GM12878 (cell line): ENCODE data around the gene EFCAB13. TPM values are rescaled to one million over a fixed set of nuclear protein-coding genes. Genes with fewer than 3 reads are reported as not detected.

Experiments used
- ATF7 ChIP-seq: fragments of 450-650 bp; IDR thresholded peaks from 2 replicates; pipeline ENCODE4 v1.6.1; 2016; ENCODE audit warnings: low read depth, mild to moderate bottlenecking
- BCLAF1 ChIP-seq: fragments of 450-650 bp; IDR thresholded peaks from 2 replicates; pipeline ENCODE4 v1.6.1; 2017; ENCODE audit warnings: antibody characterized with exemption, mild to moderate bottlenecking, moderate library complexity
- BRCA1 ChIP-seq: IDR thresholded peaks from 2 replicates; pipeline ENCODE4 v1.6.1; 2011; ENCODE audit warnings: low read depth, low read length, improper control_type of control experiment
- CREB1 ChIP-seq: IDR thresholded peaks from 2 replicates; pipeline ENCODE4 v1.6.1; 2012; ENCODE audit warnings: low read depth, mild to moderate bottlenecking, inconsistent platforms
- EGR1 ChIP-seq, 2 experiments: IDR thresholded peaks; 1 replicate in 1 of 2; 2 replicates in 1 of 2; pipeline ENCODE4 v1.6.1; 2011 to 2012; ENCODE audit warnings: low read depth in 2 of 2, low read length in 2 of 2, borderline replicate concordance in 1 of 2, mild to moderate bottlenecking in 1 of 2, moderate library complexity in 1 of 2
- EP300 ChIP-seq, 2 experiments: fragments of 150-350 bp in 1 of 2; IDR thresholded peaks; 2 replicates each; pipeline ENCODE4 v1.6.1; 2011 to 2012; ENCODE audit warnings: low read depth in 2 of 2, low read length in 2 of 2, borderline replicate concordance in 1 of 2, improper control_type of control experiment in 1 of 2, inconsistent platforms in 1 of 2; ENCODE audit not compliant: control insufficient read depth in 1 of 2
- IKZF2 ChIP-seq, 2 experiments: fragments of 450-650 bp; IDR thresholded peaks; 2 replicates each; pipeline ENCODE4 v1.6.1; 2017; ENCODE audit warnings: mild to moderate bottlenecking in 2 of 2, moderate library complexity in 2 of 2
- MTA3 ChIP-seq: IDR thresholded peaks from 2 replicates; pipeline ENCODE4 v1.6.1; 2012; ENCODE audit warnings: low read length, inconsistent platforms, borderline replicate concordance
- NFIC ChIP-seq: IDR thresholded peaks from 2 replicates; pipeline ENCODE4 v1.6.1; 2012; ENCODE audit warnings: low read depth, mild to moderate bottlenecking, inconsistent platforms, low read length, moderate library complexity
- NRF1 ChIP-seq: conservative IDR thresholded peaks from 2 replicates; pipeline ENCODE4 v1.6.1; 2011; ENCODE audit warnings: mild to moderate bottlenecking, low read depth, low read length, improper control_type of control experiment
- PAX5 ChIP-seq: IDR thresholded peaks from 2 replicates; pipeline ENCODE4 v1.6.1; 2011; ENCODE audit warnings: low read depth, low read length, borderline replicate concordance
- PKNOX1 ChIP-seq: fragments of 450-650 bp; IDR thresholded peaks from 2 replicates; pipeline ENCODE4 v1.6.1; 2016; ENCODE audit warnings: mild to moderate bottlenecking
- PML ChIP-seq: IDR thresholded peaks from 2 replicates; pipeline ENCODE4 v1.6.1; 2012; ENCODE audit warnings: low read length, inconsistent platforms
- RUNX3 ChIP-seq: IDR thresholded peaks from 2 replicates; pipeline ENCODE4 v1.6.1; 2012; ENCODE audit warnings: low read length, inconsistent platforms
- SIX5 ChIP-seq: IDR thresholded peaks from 2 replicates; pipeline ENCODE4 v1.6.1; 2011; ENCODE audit warnings: mild to moderate bottlenecking, low read depth, low read length, moderate library complexity; ENCODE audit not compliant: severe bottlenecking
- SKIL ChIP-seq: fragments of 450-650 bp; IDR thresholded peaks from 2 replicates; pipeline ENCODE4 v1.6.1; 2017; ENCODE audit warnings: mild to moderate bottlenecking, low read depth, inconsistent platforms; ENCODE audit not compliant: poor library complexity, severe bottlenecking
- SUPT20H ChIP-seq: IDR thresholded peaks from 2 replicates; pipeline ENCODE4 v1.6.1; 2011; ENCODE audit warnings: low read depth, mild to moderate bottlenecking, low read length, moderate library complexity, borderline replicate concordance; ENCODE audit not compliant: control insufficient read depth
- ZBTB40 ChIP-seq: fragments of 450-650 bp; IDR thresholded peaks from 2 replicates; pipeline ENCODE4 v1.6.1; 2016; ENCODE audit warnings: mild to moderate bottlenecking, moderate library complexity, borderline replicate concordance
- polyA plus RNA-seq, 11 experiments: library from polyadenylated mRNA; depleted of rRNA in 4 of 11; unstranded in 6 of 11; stranded (reverse) in 5 of 11; fragments of >200 nt; fragmentation: Nextera tagmentation in 4 of 11; fragmentation: Illumina TruSeq in 1 of 11; extraction: Ambion mirVana in 4 of 11; extraction: Trizol in 1 of 11; gene quantifications; 1 replicate in 1 of 11; 2 replicates in 10 of 11; pipeline versions ENCODE4 v1.2.1 to v1.2.3, GENCODE V29; 2011 to 2016; ENCODE audit warnings: inconsistent platforms in 2 of 11, missing spikeins in 2 of 11, low read depth in 1 of 11
- total RNA-seq, 4 experiments: library from RNA; depleted of rRNA in 3 of 4; stranded (reverse); fragments of >200 nt in 3 of 4; fragmentation: Illumina TruSeq in 1 of 4; extraction: Trizol in 1 of 4; gene quantifications; 2 replicates each; pipeline versions ENCODE4 v1.2.1 to v1.2.3, GENCODE V29; 2013 to 2021

Gene EFCAB13
- total and polyA plus RNA-seq, 10 of the 15 experiments (the other 5 are each of a cell fraction or from before 2014, with no cell fraction given) = 0.90 to 8.7 (median 5.0) TPM

- TF ChIP-seq ZBTB40 = no peak
- TF ChIP-seq ATF7 = peak; percentile 45; the same call in 1 of the 2 replicates
- TF ChIP-seq EP300 (IDR thresholded peaks at IDR 0.05; ENCODE audit: borderline replicate concordance in 1 of 2, control insufficient read depth in 1 of 2, low read depth in 2 of 2, low read length in 2 of 2) = 0 out of 4 replicates have a peak, but pooled peaks of 1 of the 2 experiments have one; percentile 21
- TF ChIP-seq BCLAF1 = no peak
- peak; percentile 45; the same call in 1 of the 2 replicates for TF ChIP-seq RUNX3
- peak; percentile 68 for TF ChIP-seq CREB1
- 0 out of 2 replicates have a peak, but pooled peaks have one; percentile 34 for TF ChIP-seq NFIC
- no peak for TF ChIP-seq EGR1 (IDR thresholded peaks at IDR 0.05; ENCODE audit: borderline replicate concordance in 1 of 2, low read depth in 2 of 2, low read length in 2 of 2)
- TF ChIP-seq SIX5 = no peak
- 0 out of 2 replicates have a peak, but pooled peaks have one; percentile 60 for TF ChIP-seq MTA3
- TF ChIP-seq BRCA1 = no peak
- peak; percentile 89 for TF ChIP-seq PAX5
- peak; percentile 22; the same call in 1 of the 2 replicates for TF ChIP-seq PML
- peak; percentile 66 for TF ChIP-seq SKIL
- TF ChIP-seq PKNOX1 = peak; percentile 44; the same call in 1 of the 2 replicates
- TF ChIP-seq NRF1 = no peak
- TF ChIP-seq IKZF2 (IDR thresholded peaks at IDR 0.05) = peak; percentile 30 to 41; a peak in 3 of 4 replicates
- no peak for TF ChIP-seq SUPT20H
These were observed 667 bp downstream of the EFCAB13 start (continued) for GRCh38 chr17:47324224-47325020.
